HPDE6-E6E7 (cell line): ENCODE data around the gene GPRIN1.
"Not testable (repeated sequence)": the region's sequence is repeated elsewhere in the genome, so short reads cannot be mapped to it uniquely, and the experiment has no call there.

Experiments
- DNase-seq: peaks from one replicate; pipeline ENCODE4 v3.0.0; 2011; ENCODE audit warnings: missing footprints; ENCODE audit errors: extremely low spot score

GPRIN1 gene

GRCh38 chr5:176624938-176625337 lies 15.0 kb upstream of the GPRIN1 start:
- no peak for DNase-seq

DNA sequence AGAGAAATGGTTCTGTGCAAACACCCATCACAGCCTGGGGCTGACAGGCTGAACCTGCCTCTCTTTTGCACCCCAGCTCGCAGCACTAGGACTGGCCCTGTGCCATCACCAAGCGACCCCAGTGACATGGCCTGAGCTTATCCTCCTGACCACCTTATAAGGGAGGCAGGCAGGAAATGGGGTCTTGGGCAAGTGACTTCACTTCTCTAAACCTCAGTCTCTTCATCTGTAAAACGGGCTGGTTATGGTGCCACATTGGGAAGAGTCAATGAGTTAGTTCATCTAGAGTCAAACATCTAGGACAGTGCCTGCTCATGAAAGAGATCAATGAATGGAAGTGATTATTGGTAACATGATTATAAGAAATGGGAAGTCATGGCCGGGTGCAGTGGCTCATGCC lies 14.2 kb upstream of the GPRIN1 start:
- no peak for DNase-seq

GRCh38 chr5:176621661-176622079 lies 11.7 kb upstream of the GPRIN1 start:
- DNase-seq, result no peak

- DNase-seq, result no peak
Observed at GRCh38 chr5:176620333-176620981, 10.5 kb upstream of the GPRIN1 start.

GRCh38 chr5:176619569-176620332 lies 9.8 kb upstream of the GPRIN1 start:
- no peak for DNase-seq

- DNase-seq, result peak; percentile 95
Observed at GRCh38 chr5:176619203-176619568, 9.2 kb upstream of the GPRIN1 start.

DNA sequence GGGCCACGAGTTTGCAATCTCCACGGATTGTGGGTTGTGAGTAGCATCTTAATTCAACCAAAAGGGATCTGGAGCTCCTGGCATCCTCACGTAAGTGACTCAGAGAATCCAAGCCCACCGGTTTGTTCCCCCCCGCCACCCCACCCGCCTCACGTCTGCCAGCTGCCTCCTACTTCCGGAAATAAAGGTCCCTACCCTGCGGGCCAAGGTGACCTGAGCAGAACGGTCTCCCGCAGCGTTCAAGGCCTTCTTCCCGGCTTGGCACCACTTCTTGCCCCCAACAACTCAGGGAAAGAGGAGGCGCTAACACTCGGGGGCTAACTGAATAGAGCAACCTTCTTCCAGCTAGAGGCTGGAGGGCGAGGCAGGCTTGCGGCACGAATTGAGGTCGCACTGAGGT lies 8.8 kb upstream of the GPRIN1 start:
- no peak for DNase-seq

DNA sequence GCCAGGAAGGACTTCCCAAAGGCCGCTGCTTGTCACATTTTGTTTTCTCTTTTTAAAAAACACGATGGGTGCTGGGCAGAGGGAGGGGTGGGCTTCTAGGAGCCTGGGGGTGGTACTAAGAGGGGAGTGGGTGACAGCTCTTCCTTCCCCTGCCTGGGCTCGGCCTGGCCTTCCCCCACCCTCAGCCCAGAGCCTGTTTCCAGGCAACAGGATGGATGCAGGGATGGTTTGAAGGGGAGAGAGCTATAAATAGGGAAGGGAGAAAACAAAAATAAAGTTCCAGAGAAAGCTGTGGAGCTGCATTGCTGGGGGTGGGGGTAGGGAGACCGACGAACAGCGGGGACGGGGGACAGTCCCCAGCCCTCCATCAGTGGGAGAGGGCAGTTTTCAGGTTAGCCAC lies 6.6 kb upstream of the GPRIN1 start:
- DNase-seq, result no peak

GRCh38 chr5:176614805-176615478 lies 5.0 kb upstream of the GPRIN1 start:
- DNase-seq, result peak; percentile 76

GRCh38 chr5:176612855-176613254 lies 2.9 kb upstream of the GPRIN1 start:
- no peak for DNase-seq

DNA sequence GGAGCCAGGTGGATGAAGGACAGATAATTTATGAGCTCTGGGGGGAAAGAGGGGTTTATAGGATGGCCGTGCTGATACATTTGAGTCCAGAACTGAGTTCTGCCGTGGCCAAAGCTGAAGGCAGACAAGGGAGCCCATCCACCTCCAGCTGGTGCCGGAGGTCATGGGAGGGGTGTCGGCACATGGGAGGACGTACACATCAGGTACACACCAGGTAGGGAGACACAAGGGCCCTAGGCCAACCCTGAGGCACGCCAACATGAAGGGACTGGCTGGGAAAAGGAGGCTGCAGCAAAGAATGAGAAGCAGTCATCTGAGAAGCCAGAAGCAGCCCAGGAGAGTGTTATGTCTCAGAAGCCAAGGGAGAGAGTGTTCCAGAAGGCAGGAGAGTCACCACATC lies 2.1 kb upstream of the GPRIN1 start:
- no peak for DNase-seq

- peak; percentile 59 for DNase-seq
Observed at GRCh38 chr5:176611435-176611834, 1.5 kb upstream of the GPRIN1 start.

DNA sequence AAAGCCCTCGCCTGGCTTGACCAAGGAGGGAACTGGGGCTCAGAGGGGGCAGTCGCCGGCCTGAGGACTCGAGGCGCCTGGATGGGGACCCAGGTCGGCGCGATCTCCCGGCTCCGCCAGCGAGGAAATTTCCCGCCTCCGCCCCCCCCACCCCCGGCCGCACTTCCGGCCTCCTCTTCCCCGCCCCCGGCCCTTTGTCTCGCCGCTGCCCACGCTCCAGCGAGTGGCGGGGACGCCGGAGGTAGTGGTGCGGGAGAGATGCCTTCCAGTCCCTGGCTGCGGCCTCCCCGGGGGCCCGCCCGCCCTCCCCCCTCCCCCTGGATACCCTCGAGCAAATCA lies 448 bp upstream of the GPRIN1 start:
- DNase-seq, result no peak

DNA sequence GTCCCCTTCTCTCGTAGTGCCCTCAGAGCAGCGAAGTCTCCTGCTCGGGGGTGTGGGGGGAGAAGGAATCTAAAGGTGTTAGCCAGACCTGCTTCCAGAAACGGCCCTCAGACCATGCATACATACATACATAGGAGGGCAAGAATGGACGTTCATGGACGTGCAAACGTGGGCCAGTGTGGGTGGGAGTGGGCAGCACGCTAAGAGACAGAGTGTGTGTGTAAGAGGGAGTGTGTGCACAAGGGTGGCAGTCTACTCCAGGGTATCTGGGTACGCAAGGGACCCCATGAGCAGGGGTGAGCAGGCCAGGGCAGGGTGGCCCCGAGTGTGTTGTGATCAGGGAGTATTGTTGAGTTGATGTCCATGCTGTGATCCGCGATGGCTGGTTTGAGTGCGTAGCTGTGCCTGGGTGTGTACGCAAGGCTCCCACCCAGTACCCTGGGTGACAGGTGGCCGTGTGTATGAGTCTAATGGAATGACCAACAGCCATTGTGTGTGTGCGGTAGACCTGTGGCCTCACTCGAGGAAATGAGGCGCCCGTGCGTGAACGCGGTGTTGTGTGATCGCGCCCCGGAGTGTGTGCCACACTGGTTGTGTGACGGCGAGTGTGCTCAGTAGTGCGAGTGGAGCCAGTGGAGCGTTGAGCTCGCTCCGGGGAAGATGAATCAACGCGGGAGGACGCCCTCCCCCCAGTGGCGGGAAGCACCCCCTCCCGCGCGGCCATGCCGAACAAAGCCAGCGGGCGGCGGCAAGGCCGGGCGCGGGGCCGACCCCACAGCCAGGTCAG lies 826 bp downstream of the GPRIN1 start:
- no peak for DNase-seq

GRCh38 chr5:176608142-176608705 lies 1.7 kb downstream of the GPRIN1 start:
- DNase-seq, result no peak

GRCh38 chr5:176606875-176607274 lies 3.1 kb downstream of the GPRIN1 start:
- no peak for DNase-seq

DNA sequence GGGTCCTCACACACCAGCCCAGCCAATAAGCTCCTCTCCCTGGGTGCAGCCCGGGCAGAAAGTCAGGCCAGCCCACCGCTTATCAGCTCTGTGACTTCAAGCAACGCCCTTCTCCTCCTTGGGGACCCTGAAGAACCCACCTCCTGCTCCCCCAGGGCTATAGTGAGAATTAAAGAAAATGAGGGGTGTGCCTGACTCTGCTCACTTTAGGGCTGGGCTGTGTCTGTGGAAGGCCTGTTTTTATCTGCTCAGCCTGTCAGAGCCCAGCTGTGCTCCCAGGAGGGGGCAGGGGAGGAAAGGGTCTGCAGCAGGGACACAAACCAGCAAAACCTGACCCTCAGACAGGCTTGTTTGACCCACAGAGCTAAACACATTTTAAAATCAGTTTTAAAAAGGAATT lies 3.9 kb downstream of the GPRIN1 start:
- DNase-seq, result no peak

GRCh38 chr5:176603091-176603490 lies 6.9 kb downstream of the GPRIN1 start:
- no peak for DNase-seq

- no peak for DNase-seq
Observed at GRCh38 chr5:176601901-176602482, 8.0 kb downstream of the GPRIN1 start.

DNA sequence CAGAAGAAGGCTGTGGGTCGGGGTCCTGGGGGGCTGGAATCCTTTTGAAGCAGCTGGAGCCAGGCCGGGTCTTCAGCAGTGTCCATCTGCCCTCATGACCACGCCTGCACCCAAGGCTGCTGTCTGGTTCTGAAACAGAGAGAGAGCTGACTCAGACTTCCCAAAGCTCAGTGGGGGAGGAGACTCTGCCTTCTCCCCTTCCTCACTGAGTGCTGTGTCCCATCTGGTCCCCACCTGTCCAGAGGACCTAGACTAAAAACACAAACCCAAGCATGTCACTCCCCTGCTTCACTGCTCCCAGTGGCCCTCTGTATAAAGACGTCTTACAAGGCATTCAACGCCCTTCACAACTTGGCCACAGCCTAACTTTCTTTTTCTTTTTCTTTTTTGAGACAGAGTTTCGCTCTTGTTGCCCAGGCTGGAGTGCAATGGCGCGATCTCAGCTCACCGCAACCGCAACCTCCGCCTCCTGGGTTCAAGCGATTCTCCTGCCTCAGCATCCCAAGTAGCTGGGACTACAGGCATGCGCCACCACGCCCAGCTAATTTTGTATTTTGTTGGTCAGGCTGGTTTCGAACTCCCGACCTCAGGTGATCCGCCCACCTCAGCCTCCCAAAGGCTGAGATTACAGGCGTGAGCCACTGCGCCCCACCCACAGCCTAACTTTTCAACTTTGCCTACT lies 10.1 kb downstream of the GPRIN1 start:
- not testable (repeated sequence) for DNase-seq
